GM11168 (cell line): ENCODE measurements around the gene ABLIM2.

ENCODE experiments used
- in situ Hi-C: fragments of 300-500 bp; cut with MboI; formaldehyde crosslinking; loops from one replicate; pipeline ENCODE4 v1.12.0; 2022; ENCODE audit warnings: low sequenced_read_pairs; ENCODE audit not compliant: unreplicated experiment

ABLIM2 gene

GRCh38 chr4:8079031-8079885 lies 79.4 kb downstream of the ABLIM2 start:
- in situ Hi-C loops: no loop called here

GRCh38 chr4:8078610-8079015 lies 80.0 kb downstream of the ABLIM2 start:
- in situ Hi-C loops: no loop called here

GRCh38 chr4:8078109-8078494 lies 80.5 kb downstream of the ABLIM2 start:
- in situ Hi-C loops: no loop called here

GRCh38 chr4:8077181-8078108 lies 81.2 kb downstream of the ABLIM2 start:
- in situ Hi-C loops: no loop called here

GRCh38 chr4:8076023-8076422 lies 82.6 kb downstream of the ABLIM2 start:
- in situ Hi-C loops: no loop called here

- in situ Hi-C loops: no loop called here
These were observed 85.3 kb downstream of the ABLIM2 start for GRCh38 chr4:8073206-8073863.

- in situ Hi-C loops: no loop called here
These were observed 86.2 kb downstream of the ABLIM2 start for GRCh38 chr4:8072235-8072968.

- in situ Hi-C loops: no loop called here
These were observed 86.8 kb downstream of the ABLIM2 start for GRCh38 chr4:8071766-8072165.

- in situ Hi-C loops: no loop called here
These were observed 87.6 kb downstream of the ABLIM2 start for GRCh38 chr4:8070736-8071718.

- in situ Hi-C loops: no loop called here
These were observed 89.4 kb downstream of the ABLIM2 start for GRCh38 chr4:8069102-8069752.

GRCh38 chr4:8067945-8068896 lies 90.4 kb downstream of the ABLIM2 start:
- in situ Hi-C loops: no loop called here

- in situ Hi-C loops: no loop called here
These were observed 91.2 kb downstream of the ABLIM2 start for GRCh38 chr4:8067274-8067936.

GRCh38 chr4:8066336-8066931 lies 92.2 kb downstream of the ABLIM2 start:
- in situ Hi-C loops: no loop called here

GRCh38 chr4:8063974-8064563 lies 94.5 kb downstream of the ABLIM2 start:
- in situ Hi-C loops: no loop called here

- in situ Hi-C loops: no loop called here
These were observed 97.0 kb downstream of the ABLIM2 start for GRCh38 chr4:8061573-8061972.

GRCh38 chr4:8061145-8061544 lies 97.5 kb downstream of the ABLIM2 start:
- in situ Hi-C loops: no loop called here
